ENCODE results near the gene ACBD7.

- TF ChIP-seq TAF1 (IDR thresholded peaks at IDR 0.05; ENCODE audit: borderline replicate concordance, insufficient read depth, low read length) (no peak), POLR2AphosphoS5 (IDR thresholded peaks at IDR 0.05; ENCODE audit: low read depth, low read length) (no peak), SIN3A (IDR thresholded peaks at IDR 0.05; ENCODE audit: borderline replicate concordance, insufficient read depth, low read length) (no peak)
Observed at GRCh38 chr10:15118615-15119014, 30.0 kb upstream of the ACBD7 start.

Data from PFSK-1 (cell line).